Ecto neural progenitor cell (in vitro differentiated cells): ENCODE results near the gene LIN52.

Experiments used
- DNase-seq: peaks from one replicate; pipeline ENCODE4 v3.0.0-alpha.2; 2018; ENCODE audit warnings: low spot score

The LIN52 gene

GRCh38 chr14:74237441-74237840 is 152.7 kb downstream of the LIN52 start:
- DNase-seq, result no peak

- peak; percentile 70 for DNase-seq
Observed at GRCh38 chr14:74238974-74239847, 154.5 kb downstream of the LIN52 start, which contains the start of gene VSX2. Gene VSX2, plus strand, starts transcription at chr14:74239449. Its CDS starts 113 bp downstream, at chr14:74239562.

- DNase-seq, result no peak
Observed at GRCh38 chr14:74239848-74240793, 155.4 kb downstream of the LIN52 start.

GRCh38 chr14:74240794-74241651 is 156.3 kb downstream of the LIN52 start:
- DNase-seq, result peak; percentile 69

- no peak for DNase-seq
Observed at GRCh38 chr14:74241652-74242017, 156.9 kb downstream of the LIN52 start.

GRCh38 chr14:74242021-74242779 is 157.4 kb downstream of the LIN52 start:
- DNase-seq, result no peak

GRCh38 chr14:74242780-74243042 is 158.0 kb downstream of the LIN52 start:
- DNase-seq, result no peak

GRCh38 chr14:74243051-74243450 is 158.3 kb downstream of the LIN52 start:
- DNase-seq, result no peak

- DNase-seq, result no peak
Observed at GRCh38 chr14:74244115-74244514, 159.4 kb downstream of the LIN52 start.

- DNase-seq, result no peak
Observed at GRCh38 chr14:74245292-74245691, 160.5 kb downstream of the LIN52 start.

GRCh38 chr14:74246542-74246941 is 161.8 kb downstream of the LIN52 start:
- no peak for DNase-seq

- DNase-seq, result no peak
Observed at GRCh38 chr14:74248017-74248416, 163.3 kb downstream of the LIN52 start.

GRCh38 chr14:74249433-74250375 is 164.9 kb downstream of the LIN52 start:
- DNase-seq, result no peak
